HG03565 (cell line): ENCODE measurements around the gene PACS2.

Experiments
- ATAC-seq: cut with Tn5 transposase; IDR thresholded peaks from one replicate; pipeline ENCODE4 v1.9.1; 2021; ENCODE audit warnings: mild to moderate bottlenecking, moderate library complexity; ENCODE audit not compliant: unreplicated experiment

The PACS2 gene

GRCh38 chr14:105366386-105367074 lies 52.0 kb downstream of the PACS2 start:
- ATAC-seq: no peak

DNA sequence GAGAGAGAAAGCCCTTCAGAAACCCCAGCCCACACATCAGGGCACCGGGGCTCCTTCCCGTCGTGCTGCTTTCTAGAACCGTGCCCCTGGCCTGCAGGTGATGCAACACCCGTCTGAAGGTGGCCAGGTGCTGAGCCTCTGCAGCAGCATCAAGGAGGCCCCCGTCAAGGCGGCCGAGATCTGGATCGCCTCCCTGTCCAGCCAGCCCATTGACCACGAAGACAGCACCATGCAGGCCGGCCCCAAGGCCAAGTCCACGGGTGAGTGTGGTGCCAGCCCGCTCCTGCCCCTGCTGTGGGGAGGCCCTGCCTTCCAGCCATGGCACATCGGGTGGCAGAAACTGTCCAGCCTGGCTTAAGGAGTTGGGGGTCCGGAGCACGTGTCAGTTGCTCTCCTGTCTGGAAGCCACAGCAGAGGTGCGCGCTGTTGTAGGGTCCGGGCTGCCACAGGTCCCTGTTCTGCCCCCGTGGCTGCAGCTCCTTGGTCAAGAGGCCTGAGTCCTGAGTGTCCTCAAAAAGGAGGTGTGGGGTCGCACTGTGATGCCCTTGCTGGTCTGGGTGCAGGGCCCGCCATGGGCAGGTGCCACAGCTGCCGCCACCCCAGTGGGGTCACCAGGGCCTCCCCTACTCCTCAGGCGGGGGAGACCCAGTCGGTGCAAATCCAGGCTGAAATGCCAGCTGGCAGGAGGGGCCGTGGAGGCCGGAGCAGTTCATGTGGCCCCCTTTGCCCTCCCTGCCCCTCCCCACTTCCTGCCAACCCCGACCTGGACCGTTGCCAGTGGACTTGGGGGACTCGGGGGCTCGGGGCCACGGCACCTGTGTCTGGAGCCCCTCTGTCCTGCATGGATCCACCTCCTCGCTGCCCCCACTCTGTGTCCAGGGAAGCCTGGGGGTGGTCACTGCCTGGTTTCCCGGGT lies 52.8 kb downstream of the PACS2 start:
- ATAC-seq: no peak

DNA sequence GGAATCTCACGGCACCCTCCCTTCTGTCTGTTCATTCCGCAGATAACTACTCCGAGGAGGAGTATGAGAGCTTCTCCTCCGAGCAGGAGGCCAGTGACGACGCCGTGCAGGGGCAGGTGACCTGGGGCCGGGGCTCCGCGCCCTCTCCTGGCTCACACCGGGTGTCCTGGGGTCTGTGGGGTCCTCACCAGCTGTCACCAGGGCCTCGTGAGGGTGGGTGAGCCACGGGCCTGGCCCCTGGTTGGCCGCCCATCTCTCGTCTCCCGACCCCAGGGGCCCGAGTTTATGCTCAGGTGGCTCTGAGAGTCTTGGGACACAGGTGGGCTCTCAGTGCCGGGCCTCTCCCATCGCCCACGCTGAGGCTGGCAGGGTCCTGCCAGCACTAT lies 53.5 kb downstream of the PACS2 start:
- ATAC-seq: no peak

- ATAC-seq: no peak
These were observed 53.9 kb downstream of the PACS2 start for GRCh38 chr14:105368426-105368825.

DNA sequence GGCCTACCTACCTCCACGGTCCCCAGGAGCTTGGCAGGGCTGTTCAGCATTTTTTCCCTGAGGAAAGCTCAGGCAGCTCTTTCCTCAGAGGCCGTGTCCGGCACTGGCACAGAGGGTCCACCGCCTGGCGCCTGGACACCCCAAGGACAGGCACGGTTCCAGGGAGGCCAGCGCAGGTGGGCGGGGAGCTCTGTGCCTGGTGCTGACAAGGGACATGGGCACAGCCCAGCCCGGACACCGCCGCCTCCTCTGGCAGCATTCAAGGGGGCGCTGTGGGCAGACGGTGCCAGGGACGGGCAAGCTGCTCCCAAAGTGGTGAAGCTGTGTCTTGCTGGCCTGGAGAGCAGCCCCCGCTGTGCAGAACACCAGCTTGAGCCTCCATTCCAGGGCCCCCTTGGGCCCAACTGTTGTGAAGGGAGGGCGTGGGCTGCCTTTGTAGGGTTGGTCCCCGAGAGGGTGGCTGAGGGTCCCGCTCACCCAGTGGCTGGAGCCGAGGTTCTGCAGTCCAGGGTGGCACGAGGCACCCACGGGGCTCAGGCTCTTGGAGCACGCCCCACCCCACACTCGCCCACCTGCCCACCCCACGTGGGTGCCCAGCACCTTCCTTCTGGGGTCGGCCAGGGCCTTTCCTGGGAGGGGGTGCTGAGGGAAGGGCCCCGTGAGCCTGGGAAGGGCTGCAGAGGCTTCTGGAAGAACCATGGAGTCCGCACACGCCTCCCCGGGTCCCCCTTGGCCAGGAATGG lies 54.5 kb downstream of the PACS2 start:
- ATAC-seq: no peak

GRCh38 chr14:105369653-105370040 lies 55.1 kb downstream of the PACS2 start:
- ATAC-seq: no peak

GRCh38 chr14:105374389-105374788 lies 59.8 kb downstream of the PACS2 start:
- no peak for ATAC-seq

DNA sequence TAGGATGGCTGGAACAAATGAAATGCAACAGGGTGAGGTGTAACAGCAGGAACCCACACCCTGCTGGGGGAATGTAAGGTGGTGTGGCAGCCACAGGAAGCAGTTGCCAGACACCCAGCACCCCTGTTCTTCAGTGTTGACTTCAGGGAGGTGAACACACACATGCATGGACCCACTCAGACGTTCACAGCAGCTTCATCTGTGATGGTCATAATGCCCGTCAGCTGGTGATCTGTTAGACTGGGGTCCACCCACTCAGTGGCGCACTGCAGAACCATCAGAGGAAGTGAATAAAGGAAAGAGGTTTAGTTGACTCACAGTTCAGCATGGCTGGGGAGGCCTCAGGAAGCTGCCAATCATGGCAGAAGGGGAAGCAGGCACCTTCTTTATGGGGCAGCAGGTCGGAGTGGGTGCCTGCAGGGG lies 61.1 kb downstream of the PACS2 start:
- no peak for ATAC-seq

DNA sequence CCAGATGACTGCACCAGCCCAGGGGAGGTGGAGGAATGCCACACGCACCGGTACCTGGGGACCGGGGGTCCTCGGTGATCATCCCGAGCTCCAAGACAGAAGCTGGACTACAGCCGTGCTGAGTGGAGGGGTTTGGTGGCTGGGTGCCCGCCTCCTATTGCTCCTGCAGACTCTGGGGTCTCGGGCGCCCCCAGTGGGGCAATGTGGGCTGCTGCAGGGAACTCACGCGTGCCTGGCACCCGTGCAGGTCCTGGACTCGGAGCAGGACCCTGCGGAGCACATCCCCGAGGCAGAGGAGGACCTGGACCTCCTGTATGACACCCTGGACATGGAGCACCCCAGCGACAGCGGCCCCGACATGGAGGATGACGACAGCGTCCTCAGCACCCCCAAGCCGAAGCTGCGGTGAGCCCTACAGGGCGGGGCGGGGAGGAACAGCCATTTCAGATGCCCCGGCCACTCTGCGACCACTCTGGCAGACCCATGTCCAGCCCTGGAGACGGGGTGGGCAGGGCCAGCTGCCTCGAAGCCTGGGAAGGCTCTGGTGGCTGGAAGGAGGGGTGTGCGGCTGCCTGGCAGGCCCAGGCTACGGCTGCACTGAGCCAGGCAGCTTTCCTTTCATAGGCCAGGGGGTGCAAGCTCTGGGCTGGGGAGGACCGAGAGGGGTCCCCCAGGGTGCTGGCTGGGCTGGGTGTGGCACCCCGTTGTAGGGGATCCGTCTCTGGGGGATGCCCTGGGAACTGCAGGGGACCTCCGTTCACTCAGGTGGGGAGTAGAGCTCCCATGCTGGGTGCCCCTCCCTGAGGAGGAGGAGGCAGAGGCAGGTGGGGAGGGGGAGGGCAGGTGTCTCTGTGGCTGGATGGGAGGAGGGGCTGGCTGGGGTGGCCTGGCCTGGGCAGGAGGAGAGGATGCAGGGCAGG lies 62.2 kb downstream of the PACS2 start:
- ATAC-seq: no peak

DNA sequence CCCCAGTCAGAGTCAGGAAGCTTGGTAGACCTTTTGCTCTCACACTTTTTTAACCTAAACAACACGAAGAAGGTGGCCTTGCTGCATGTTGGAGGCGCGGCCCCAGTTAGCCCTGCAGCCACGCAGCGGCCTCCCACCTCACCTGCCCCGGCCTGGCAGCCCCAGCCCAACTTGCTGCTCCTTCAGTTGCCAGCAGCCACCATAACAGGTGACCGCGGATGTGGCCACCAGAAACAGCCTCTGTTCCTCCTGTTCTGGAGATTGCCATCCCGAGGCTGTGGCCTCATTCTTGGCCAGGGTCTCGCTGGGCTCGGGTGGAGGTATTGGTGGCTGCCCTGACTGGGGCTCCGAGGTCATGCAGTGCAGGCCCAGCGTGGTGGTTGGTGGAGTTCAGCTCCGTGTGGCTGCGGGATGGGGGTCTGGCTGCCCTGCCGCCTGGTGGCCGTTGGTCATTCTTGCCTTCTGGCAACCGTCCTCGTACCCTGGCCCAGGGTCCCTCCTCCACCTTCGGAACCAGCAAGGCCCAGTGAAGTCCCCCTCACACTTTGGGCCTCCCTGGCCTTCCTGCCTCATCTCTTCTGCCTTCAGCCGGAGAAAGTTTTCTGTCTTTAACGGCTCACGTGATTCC lies 63.1 kb downstream of the PACS2 start:
- ATAC-seq: no peak

DNA sequence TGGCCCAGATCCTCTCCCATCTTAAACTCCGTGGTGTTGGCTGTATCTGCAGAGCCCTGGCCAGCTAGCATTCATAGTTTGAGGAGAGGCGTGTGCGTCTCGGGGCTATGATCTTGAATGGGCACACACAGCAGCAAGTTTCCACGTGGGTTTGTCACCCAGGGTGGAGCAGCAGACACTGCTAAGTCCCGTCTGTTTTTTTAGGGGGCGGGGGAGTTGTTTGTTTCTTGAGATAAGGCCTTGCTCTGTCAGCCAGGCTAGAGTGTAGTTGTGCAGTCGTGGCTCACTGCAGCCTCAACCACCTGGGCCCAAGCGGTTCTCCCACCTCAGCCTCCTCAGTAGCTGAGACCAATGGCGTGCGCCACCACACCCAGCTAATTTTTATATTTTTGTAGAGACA lies 63.7 kb downstream of the PACS2 start:
- ATAC-seq: no peak

DNA sequence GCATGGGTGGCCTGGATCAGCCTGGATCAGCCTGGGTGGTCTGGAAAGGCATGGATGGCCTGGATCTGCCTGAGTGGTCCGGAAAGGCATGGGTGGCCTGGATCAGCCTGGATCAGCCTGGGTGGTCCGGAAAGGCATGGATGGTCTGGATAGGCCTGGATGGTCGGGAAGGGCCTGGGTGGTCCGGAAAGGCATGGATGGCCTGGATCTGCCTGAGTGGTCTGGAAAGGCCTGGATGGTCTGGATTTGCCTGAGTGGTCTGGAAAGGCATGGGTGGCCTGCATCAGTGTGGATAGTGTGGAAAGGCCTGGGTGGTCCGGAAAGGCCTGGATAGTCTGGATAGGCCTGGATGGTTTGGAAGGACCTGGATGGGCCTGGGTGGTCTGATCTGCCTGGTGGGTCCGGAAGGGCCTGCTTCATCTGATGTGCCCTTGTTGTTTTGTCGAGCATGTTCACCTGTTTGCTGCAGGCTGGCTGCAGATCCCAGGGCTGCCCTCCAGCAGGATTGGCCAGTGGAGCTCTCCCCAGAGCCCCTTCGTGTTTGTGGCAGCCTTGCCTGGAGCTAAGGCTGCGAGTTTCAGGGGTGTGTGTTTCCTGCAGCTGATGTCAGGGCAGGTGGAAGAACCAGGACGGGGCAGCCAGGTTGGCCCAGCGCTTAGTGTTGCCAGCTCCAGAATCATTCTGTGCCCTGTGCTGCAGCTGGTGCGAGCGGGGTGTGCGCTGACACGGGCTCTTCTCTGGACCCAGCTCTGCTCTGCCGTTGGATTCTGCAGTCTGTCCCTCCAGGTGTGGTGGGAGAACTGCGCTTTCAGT lies 64.5 kb downstream of the PACS2 start:
- ATAC-seq: no peak

DNA sequence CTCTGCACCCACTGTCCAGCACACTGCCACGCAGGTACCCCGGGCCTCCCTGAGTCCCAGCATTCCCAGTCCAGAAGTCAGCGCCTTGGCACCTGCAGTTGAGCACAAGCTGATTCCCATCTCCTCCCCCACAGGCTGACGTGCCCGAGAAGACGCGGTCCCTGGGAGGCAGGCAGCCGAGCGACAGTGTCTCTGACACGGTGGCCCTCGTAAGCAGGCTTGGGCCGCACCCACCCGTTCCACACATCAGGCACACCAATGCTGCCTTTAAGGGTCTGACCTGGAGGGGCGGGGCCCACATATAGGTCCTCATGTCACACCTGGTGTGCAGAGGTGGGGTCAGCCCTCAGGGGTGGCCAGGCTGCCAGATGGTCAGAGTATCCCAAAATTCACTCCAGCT lies 65.4 kb downstream of the PACS2 start:
- ATAC-seq: no peak

- no peak for ATAC-seq
These were observed 66.2 kb downstream of the PACS2 start for GRCh38 chr14:105380756-105381155.

GRCh38 chr14:105381446-105382342 lies 67.1 kb downstream of the PACS2 start:
- no peak for ATAC-seq

DNA sequence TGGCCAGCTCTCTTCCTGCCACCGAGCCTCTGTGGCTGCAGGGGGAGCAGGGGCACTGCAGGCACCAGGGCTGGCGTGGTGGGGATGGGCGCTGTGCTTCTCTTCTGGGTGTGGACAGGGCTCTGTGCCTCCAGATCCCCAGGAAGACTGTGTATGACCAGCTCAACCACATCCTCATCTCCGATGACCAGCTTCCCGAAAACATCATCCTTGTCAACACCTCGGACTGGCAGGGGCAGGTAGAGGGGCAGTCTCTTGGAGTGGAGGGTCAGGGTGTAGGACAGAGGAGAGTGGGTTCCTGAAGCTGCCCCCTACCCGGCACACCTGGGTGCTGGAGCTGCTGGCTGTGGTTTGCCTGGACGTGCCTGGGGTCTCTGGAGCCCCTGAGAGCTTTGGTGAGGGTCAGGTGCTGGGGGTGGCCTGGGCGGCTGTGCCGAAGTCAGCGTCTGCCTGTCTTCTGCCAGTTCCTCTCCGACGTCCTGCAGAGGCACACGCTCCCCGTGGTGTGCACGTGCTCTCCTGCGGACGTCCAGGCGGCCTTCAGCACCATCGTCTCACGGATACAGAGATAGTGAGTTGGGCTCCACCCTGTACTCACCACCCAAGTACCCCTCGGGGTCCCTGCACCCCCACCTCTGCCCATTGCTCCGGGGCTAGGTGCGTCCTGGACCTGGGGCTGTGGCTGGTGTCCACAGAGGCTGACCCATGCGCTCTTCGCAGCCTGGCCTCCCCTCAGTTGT lies 68.0 kb downstream of the PACS2 start:
- ATAC-seq: no peak

- no peak for ATAC-seq
These were observed 68.7 kb downstream of the PACS2 start for GRCh38 chr14:105383083-105383730.
